Endothelial cell of umbilical vein (primary cell): ENCODE measurements around the gene POLR3C.

ENCODE experiments used
- CTCF ChIP-seq, 2 donors: IDR thresholded peaks; 1 replicate in 1 of 2; 2 replicates in 1 of 2; pipeline ENCODE4 v1.5.1; 2011; ENCODE audit warnings: low read length in 2 of 2, mild to moderate bottlenecking in 2 of 2, moderate library complexity in 2 of 2, control low read depth in 1 of 2, inconsistent platforms in 1 of 2, low read depth in 1 of 2; ENCODE audit not compliant: insufficient read depth in 1 of 2; ENCODE audit errors: extremely low read depth in 1 of 2
- EZH2 ChIP-seq: IDR thresholded peaks from 2 replicates; pipeline ENCODE4 v1.6.1; 2012; ENCODE audit warnings: borderline replicate concordance, low read depth, mild to moderate bottlenecking, moderate library complexity, low read length, inconsistent platforms; ENCODE audit not compliant: severe bottlenecking
- MYC ChIP-seq: IDR thresholded peaks from one replicate; pipeline ENCODE4 v1.6.1; 2011; ENCODE audit warnings: mild to moderate bottlenecking, low read depth, low read length
- POLR2A ChIP-seq: IDR thresholded peaks from 2 replicates; pipeline ENCODE4 v1.6.1; 2012; ENCODE audit warnings: low read depth, mild to moderate bottlenecking, control low read depth, low read length

DNA sequence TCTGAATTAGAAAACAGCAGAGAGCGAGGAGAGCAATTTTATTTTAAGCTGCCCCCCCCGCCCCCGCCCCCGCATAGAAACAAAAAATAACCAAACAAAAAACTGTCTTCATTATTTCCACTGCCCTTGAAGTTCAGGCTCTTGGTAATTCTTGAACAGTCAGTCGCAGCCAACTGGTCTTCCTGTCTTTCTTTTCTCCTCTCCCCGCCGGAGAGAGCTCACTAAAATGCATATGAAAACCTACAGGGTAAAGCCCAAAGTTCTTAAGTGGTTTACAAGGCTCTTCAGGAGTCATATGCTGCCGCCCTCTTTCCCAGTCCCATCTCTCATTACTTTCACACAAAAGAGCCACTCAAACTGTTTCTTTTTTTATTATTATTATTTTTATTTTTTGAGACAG, 62.8 kb downstream of the POLR3C start:
- TF ChIP-seq CTCF (IDR thresholded peaks at IDR 0.05; ENCODE audit: extremely low read depth in 1 of 2, insufficient read depth in 1 of 2, low read depth in 1 of 2, low read length in 2 of 2) (no peak), POLR2A (no peak), MYC (no peak), EZH2 (no peak)
